GM10266 (cell line): ENCODE data around the gene DROSHA.

Source experiments
- DNase-seq: peaks from one replicate; pipeline ENCODE4 v3.0.0; 2012; ENCODE audit errors: extremely low spot score
- CTCF ChIP-seq: IDR thresholded peaks from 2 replicates; pipeline ENCODE4 v1.5.1; 2012; ENCODE audit warnings: mild to moderate bottlenecking, low read depth; ENCODE audit not compliant: control insufficient read depth, insufficient read depth; ENCODE audit errors: missing control alignments

DROSHA gene

GRCh38 chr5:31530541-31531265 is 1.2 kb downstream of the DROSHA start:
- no peak for TF ChIP-seq CTCF
- DNase-seq, result no peak

- TF ChIP-seq CTCF, result no peak
- DNase-seq, result no peak
Measured at GRCh38 chr5:31523041-31523440, 8.9 kb downstream of the DROSHA start.

- no peak for TF ChIP-seq CTCF
Measured at GRCh38 chr5:31516802-31517201, 15.1 kb downstream of the DROSHA start.

GRCh38 chr5:31511305-31511704 is 20.6 kb downstream of the DROSHA start:
- DNase-seq, result no peak
- no peak for TF ChIP-seq CTCF

More at GRCh38 chr5:31516802-31517201, 15.1 kb downstream of the DROSHA start:
- no peak for DNase-seq

GRCh38 chr5:31504529-31504928 is 27.4 kb downstream of the DROSHA start:
- no peak for DNase-seq
- no peak for TF ChIP-seq CTCF

- TF ChIP-seq CTCF, result no peak
- DNase-seq, result no peak
Measured at GRCh38 chr5:31502506-31502905, 29.4 kb downstream of the DROSHA start.

- TF ChIP-seq CTCF, result no peak
- DNase-seq, result no peak
Measured at GRCh38 chr5:31500256-31500655, 31.6 kb downstream of the DROSHA start.
